Measurements from ENCODE around the gene AFAP1.

Gene AFAP1

GRCh38 chr4:7897811-7898210 is 41.9 kb downstream of the AFAP1 start:
- in situ Hi-C loops (cut with HindIII; ENCODE audit: low pct_ligation_motif_present, low sequenced_read_pairs): no loop called here
- no peak for DNase-seq
- H3K36me3 ChIP-seq (replicated peaks): peaks cover 6% of the 10 kb centered on the region
- no peak overlapping the region for H3K4me3 ChIP-seq (ENCODE audit: low read depth, low read length)
- H3K27ac ChIP-seq: no peak overlapping the region
- TF ChIP-seq CTCF (IDR thresholded peaks at IDR 0.05; ENCODE audit: low read depth, low read length, missing control alignments): no peak
- no peaks in the 10 kb centered on the region for H3K27me3 ChIP-seq (replicated peaks)

GRCh38 chr4:7894677-7895181 is 44.9 kb downstream of the AFAP1 start:
- H3K27me3 ChIP-seq (replicated peaks): no peaks in the 10 kb centered on the region
- TF ChIP-seq CTCF (IDR thresholded peaks at IDR 0.05; ENCODE audit: low read depth, low read length, missing control alignments): no peak
- DNase-seq: no peak
- in situ Hi-C loops (cut with HindIII; ENCODE audit: low pct_ligation_motif_present, low sequenced_read_pairs): no loop called here
- peaks cover 3% of the 10 kb centered on the region for H3K36me3 ChIP-seq (replicated peaks)
- H3K4me3 ChIP-seq (ENCODE audit: low read depth, low read length): no peak overlapping the region
- no peak overlapping the region for H3K27ac ChIP-seq

GRCh38 chr4:7894098-7894676 is 45.5 kb downstream of the AFAP1 start:
- no peak for TF ChIP-seq CTCF (IDR thresholded peaks at IDR 0.05; ENCODE audit: low read depth, low read length, missing control alignments)
- in situ Hi-C loops (cut with HindIII; ENCODE audit: low pct_ligation_motif_present, low sequenced_read_pairs): no loop called here
- no peak for DNase-seq
- H3K4me3 ChIP-seq (ENCODE audit: low read depth, low read length): no peak overlapping the region
- peak overlapping the region; percentile 93 for H3K27ac ChIP-seq
- H3K36me3 ChIP-seq (replicated peaks): peaks cover 3% of the 10 kb centered on the region
- no peaks in the 10 kb centered on the region for H3K27me3 ChIP-seq (replicated peaks)

GRCh38 chr4:7893539-7893938 is 46.1 kb downstream of the AFAP1 start:
- Histone ChIP-seq H3K36me3 (replicated peaks) (peaks cover 3% of the 10 kb centered on the region), H3K27ac (peak overlapping the region; percentile 93), H3K27me3 (replicated peaks) (no peaks in the 10 kb centered on the region), H3K4me3 (ENCODE audit: low read depth, low read length) (no peak overlapping the region)
- no peak for TF ChIP-seq CTCF (IDR thresholded peaks at IDR 0.05; ENCODE audit: low read depth, low read length, missing control alignments)
- in situ Hi-C loops (cut with HindIII; ENCODE audit: low pct_ligation_motif_present, low sequenced_read_pairs): no loop called here
- no peak for DNase-seq

DNA sequence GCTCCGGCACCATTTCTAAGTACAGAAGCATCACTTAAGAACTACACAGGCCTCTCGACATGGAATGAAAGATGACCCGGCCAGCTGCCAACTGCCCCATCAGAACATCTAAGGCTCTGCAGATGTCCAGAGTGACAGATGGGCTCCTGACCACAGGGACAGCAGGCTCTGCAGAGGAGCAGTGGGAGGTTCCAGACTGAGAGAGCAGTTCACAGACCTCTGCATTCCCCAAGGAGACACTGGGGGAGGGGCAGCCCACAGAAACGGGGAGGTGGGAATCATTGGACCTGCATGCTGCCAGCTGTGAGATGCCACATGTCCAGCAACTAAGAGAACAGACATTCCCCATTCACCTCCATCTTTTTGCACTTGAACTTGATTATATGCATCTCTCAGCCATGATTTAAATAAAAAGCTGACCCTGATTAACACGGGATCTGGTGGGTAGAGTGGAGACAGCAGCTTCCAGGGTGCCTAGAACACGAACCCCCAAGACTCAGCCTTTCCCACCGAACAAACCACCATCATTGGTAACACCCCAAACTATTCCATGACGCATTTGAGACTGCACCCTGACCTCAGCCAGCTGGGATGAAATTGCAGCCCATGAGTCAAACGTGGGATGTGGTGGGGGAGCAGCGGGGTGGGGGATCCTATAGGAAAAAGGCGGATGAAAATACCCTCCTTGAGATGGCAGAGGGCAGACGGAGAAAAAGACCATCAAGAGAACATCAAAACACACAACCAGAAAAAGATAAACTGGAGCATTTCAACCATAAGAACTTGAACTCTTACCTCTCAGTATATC is 47.2 kb downstream of the AFAP1 start:
- Histone ChIP-seq H3K4me3 (ENCODE audit: low read depth, low read length) (no peak overlapping the region), H3K27me3 (replicated peaks) (no peaks in the 10 kb centered on the region), H3K36me3 (replicated peaks) (peaks cover 3% of the 10 kb centered on the region), H3K27ac (peak overlapping the region; percentile 93)
- DNase-seq: peak; percentile 91
- in situ Hi-C loops (cut with HindIII; ENCODE audit: low pct_ligation_motif_present, low sequenced_read_pairs): no loop called here
- no peak for TF ChIP-seq CTCF (IDR thresholded peaks at IDR 0.05; ENCODE audit: low read depth, low read length, missing control alignments)

Measured in brain microvascular endothelial cell (primary cell).